ENCODE results near the gene PRKAA2.

The PRKAA2 gene

DNA sequence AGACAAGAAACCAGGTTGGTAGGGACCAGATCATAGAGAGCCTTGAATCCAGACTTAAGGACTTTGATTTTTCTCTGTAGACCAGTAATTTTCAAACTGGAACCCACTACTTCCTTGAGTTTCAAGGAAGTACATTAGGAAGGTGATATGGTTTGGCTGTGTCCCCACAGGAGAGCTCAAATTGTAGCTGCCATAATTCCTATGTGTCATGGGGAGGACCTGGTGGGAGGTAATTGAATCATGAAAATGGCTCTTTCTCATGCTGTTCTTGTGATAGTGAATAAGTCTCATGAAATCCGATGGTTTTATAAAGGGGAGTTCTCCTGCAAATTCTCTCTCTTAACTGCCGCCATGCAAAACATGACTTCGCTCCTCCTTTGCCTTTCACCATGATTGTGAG, 10.1 kb upstream of the PRKAA2 start:
- H3K9ac ChIP-seq (ENCODE audit: low read length) = no peak overlapping the region
- no peaks in the 10 kb centered on the region for H3K36me3 ChIP-seq (ENCODE audit: control insufficient read depth, insufficient read depth, low read length, severe bottlenecking)
- H3K27me3 ChIP-seq (replicated peaks; ENCODE audit: control insufficient read depth, insufficient read depth, low read length) = no peaks in the 10 kb centered on the region
- peaks cover 8% of the 10 kb centered on the region for H3K4me1 ChIP-seq (ENCODE audit: control insufficient read depth, insufficient read depth, low read length)
- DNase-seq (ENCODE audit: low read depth) = no peak
- H3K4me3 ChIP-seq (ENCODE audit: low read length) = no peak overlapping the region
- no peaks in the 10 kb centered on the region for H3K9me3 ChIP-seq (ENCODE audit: control insufficient read depth, low read length)

DNA sequence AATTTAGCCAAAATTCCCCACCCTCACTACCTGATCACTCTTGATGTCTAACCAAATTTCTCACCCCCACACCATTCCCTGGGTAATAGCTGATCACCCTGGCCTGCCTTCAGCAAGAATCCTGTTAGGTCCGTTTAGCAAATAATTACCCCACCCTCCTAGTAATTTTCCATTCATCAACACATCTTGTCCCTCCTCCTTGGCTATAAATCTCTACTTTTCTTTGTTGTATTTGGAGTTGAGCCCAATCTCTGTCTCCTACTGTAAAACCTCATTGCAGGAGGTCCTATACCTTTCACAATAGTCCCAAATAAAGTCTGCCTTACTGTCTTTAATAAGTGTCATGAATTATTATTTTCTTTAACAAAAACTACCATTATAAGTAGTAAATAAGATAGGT, 6.9 kb upstream of the PRKAA2 start:
- Histone ChIP-seq H3K9me3 (ENCODE audit: control insufficient read depth, low read length) (no peaks in the 10 kb centered on the region), H3K4me1 (ENCODE audit: control insufficient read depth, insufficient read depth, low read length) (peaks cover 8% of the 10 kb centered on the region), H3K4me3 (ENCODE audit: low read length) (no peak overlapping the region), H3K36me3 (ENCODE audit: control insufficient read depth, insufficient read depth, low read length, severe bottlenecking) (no peaks in the 10 kb centered on the region), H3K27me3 (replicated peaks; ENCODE audit: control insufficient read depth, insufficient read depth, low read length) (no peaks in the 10 kb centered on the region), H3K9ac (ENCODE audit: low read length) (no peak overlapping the region)
- DNase-seq (ENCODE audit: low read depth) = no peak

GRCh38 chr1:56639211-56639610, 5.9 kb upstream of the PRKAA2 start:
- Histone ChIP-seq H3K27me3 (replicated peaks; ENCODE audit: control insufficient read depth, insufficient read depth, low read length) (no peaks in the 10 kb centered on the region), H3K4me3 (ENCODE audit: low read length) (no peak overlapping the region), H3K9ac (ENCODE audit: low read length) (no peak overlapping the region), H3K4me1 (ENCODE audit: control insufficient read depth, insufficient read depth, low read length) (peaks cover 9% of the 10 kb centered on the region), H3K36me3 (ENCODE audit: control insufficient read depth, insufficient read depth, low read length, severe bottlenecking) (no peaks in the 10 kb centered on the region), H3K9me3 (ENCODE audit: control insufficient read depth, low read length) (no peaks in the 10 kb centered on the region)
- DNase-seq (ENCODE audit: low read depth) = peak; percentile 42

GRCh38 chr1:56643661-56644060, 1.5 kb upstream of the PRKAA2 start:
- DNase-seq (ENCODE audit: low read depth) = no peak
- Histone ChIP-seq H3K4me1 (ENCODE audit: control insufficient read depth, insufficient read depth, low read length) (peaks cover 22% of the 10 kb centered on the region), H3K4me3 (ENCODE audit: low read length) (no peak overlapping the region), H3K27me3 (replicated peaks; ENCODE audit: control insufficient read depth, insufficient read depth, low read length) (no peaks in the 10 kb centered on the region), H3K9me3 (ENCODE audit: control insufficient read depth, low read length) (no peaks in the 10 kb centered on the region), H3K9ac (ENCODE audit: low read length) (no peak overlapping the region), H3K36me3 (ENCODE audit: control insufficient read depth, insufficient read depth, low read length, severe bottlenecking) (no peaks in the 10 kb centered on the region)

DNA sequence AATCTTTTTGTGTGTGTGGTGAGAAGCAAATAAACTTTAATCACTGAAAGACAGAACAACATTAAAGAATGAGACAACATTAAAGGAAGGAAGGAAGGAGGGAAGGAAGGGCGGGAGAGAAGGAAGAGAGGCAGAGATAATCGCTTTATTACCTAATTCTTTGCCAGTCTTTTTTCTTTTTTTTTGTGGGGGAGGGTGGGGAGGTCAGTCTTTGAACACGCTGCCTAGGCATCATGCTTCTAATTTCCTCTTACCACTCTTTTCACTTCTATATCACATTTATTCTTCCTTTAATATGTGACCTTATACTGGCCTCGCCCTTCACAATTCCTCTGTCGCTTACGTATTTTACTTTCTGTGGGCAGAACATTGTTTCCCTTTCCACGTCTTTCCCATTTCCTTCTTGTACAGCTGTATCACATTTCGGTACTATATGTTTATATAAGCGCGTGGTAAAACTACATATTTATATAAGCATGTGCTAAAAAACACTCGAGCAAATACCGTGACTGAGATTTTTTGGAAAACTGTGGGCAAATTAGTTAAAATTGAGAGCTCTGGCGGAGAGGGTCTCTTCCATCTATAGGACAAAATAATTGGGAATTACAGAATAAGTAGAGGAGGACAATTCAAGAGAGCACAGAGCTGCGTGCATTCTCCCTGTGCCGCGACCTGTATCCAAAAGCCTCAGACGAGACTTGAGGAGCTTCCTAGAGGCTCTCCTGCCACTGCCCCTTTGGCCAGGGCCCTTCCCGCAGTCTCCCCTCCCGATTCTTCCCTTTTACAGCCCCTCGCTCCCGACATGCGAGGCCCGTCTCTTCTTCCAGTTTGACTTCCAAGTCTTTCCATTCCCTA, 823 bp upstream of the PRKAA2 start:
- peak; percentile 52 for DNase-seq (ENCODE audit: low read depth)
- no peaks in the 10 kb centered on the region for H3K36me3 ChIP-seq (ENCODE audit: control insufficient read depth, insufficient read depth, low read length, severe bottlenecking)
- no peaks in the 10 kb centered on the region for H3K9me3 ChIP-seq (ENCODE audit: control insufficient read depth, low read length)
- no peaks in the 10 kb centered on the region for H3K27me3 ChIP-seq (replicated peaks; ENCODE audit: control insufficient read depth, insufficient read depth, low read length)
- H3K9ac ChIP-seq (ENCODE audit: low read length) = peak overlapping the region; percentile 76
- peaks cover 17% of the 10 kb centered on the region for H3K4me1 ChIP-seq (ENCODE audit: control insufficient read depth, insufficient read depth, low read length)
- H3K4me3 ChIP-seq (ENCODE audit: low read length) = peak overlapping the region; percentile 82

DNA sequence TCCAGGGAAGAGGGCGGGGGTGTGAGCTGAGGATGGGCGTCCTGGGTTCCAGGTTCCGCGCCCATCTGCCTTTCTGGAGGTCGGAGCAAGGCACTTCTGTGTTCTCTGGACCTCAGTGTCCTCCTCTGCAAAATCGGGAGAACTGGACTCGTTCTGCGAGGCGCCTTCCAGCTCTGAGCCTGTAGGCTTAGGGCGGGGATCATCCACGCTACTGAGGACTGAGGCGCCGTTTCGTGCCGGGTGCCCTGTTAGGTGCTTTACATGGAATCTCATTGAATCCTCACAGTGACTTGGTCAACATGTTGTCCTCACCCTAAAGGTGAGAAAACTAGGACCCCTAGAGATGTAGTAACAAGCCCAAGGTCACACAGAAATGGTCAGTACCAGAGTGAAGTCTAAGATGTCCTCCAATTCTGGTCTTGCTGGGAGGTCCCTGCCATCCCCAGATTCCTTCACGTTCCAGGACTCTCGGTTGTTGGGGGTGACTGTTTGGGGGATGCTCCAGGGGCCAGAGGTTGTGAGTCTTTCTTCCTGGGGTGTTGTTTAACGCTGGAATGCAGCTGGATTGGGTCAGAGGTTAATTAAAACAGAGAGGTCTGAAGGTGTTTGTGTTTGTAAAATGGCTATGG, 677 bp downstream of the PRKAA2 start:
- H3K4me3 ChIP-seq (ENCODE audit: low read length) = peak overlapping the region; percentile 82
- H3K4me1 ChIP-seq (ENCODE audit: control insufficient read depth, insufficient read depth, low read length) = peaks cover 14% of the 10 kb centered on the region
- DNase-seq (ENCODE audit: low read depth) = no peak

DNA sequence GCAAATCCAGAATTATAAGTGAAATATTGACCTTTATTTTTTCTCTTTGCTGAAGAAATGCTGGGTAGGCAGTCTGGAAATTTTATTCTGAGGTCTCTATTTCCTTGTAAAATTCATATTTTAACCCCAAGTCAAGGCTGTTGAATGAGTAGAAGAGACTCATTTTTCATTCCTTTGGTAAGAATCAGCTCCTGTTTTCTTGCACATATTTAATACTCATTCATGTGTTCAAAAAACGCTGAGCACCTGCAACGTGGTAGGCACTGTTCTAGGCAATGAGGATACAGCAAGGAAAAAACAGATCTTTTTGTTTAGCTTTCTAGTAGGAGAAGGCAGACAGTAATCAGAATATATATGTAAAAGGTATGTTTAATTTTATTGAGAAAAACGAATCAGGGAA, 1.5 kb downstream of the PRKAA2 start:
- DNase-seq (ENCODE audit: low read depth) = no peak
- Histone ChIP-seq H3K4me1 (ENCODE audit: control insufficient read depth, insufficient read depth, low read length) (peaks cover 14% of the 10 kb centered on the region), H3K27me3 (replicated peaks; ENCODE audit: control insufficient read depth, insufficient read depth, low read length) (no peaks in the 10 kb centered on the region), H3K9me3 (ENCODE audit: control insufficient read depth, low read length) (no peaks in the 10 kb centered on the region), H3K36me3 (ENCODE audit: control insufficient read depth, insufficient read depth, low read length, severe bottlenecking) (no peaks in the 10 kb centered on the region), H3K4me3 (ENCODE audit: low read length) (no peak overlapping the region), H3K9ac (ENCODE audit: low read length) (no peak overlapping the region)

More for the DNA sequence above, 677 bp downstream of the PRKAA2 start:
- Histone ChIP-seq H3K9ac (ENCODE audit: low read length) (peak overlapping the region; percentile 59), H3K27me3 (replicated peaks; ENCODE audit: control insufficient read depth, insufficient read depth, low read length) (no peaks in the 10 kb centered on the region), H3K9me3 (ENCODE audit: control insufficient read depth, low read length) (no peaks in the 10 kb centered on the region), H3K36me3 (ENCODE audit: control insufficient read depth, insufficient read depth, low read length, severe bottlenecking) (no peaks in the 10 kb centered on the region)

DNA sequence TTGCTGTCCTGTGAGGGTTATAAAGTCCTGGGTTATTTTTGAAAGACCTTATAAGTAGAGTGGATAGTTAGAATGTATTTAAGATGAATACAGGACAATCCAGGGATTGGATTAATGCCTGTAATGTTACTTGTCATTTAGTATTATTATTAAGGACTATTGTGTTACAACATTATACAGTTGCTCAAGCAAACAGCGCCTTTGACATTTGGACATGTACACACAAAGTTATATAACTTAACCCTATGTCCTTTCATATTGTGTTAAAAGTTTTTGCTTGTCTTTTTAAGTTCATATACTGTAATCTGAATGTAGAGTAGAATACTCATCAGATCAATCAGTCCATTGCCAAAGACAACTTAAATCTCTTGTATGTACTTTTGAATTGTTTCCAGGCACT, 2.0 kb downstream of the PRKAA2 start:
- H3K9ac ChIP-seq (ENCODE audit: low read length) = no peak overlapping the region
- no peaks in the 10 kb centered on the region for H3K27me3 ChIP-seq (replicated peaks; ENCODE audit: control insufficient read depth, insufficient read depth, low read length)
- H3K4me3 ChIP-seq (ENCODE audit: low read length) = no peak overlapping the region
- peaks cover 14% of the 10 kb centered on the region for H3K4me1 ChIP-seq (ENCODE audit: control insufficient read depth, insufficient read depth, low read length)
- no peaks in the 10 kb centered on the region for H3K36me3 ChIP-seq (ENCODE audit: control insufficient read depth, insufficient read depth, low read length, severe bottlenecking)
- H3K9me3 ChIP-seq (ENCODE audit: control insufficient read depth, low read length) = no peaks in the 10 kb centered on the region
- no peak for DNase-seq (ENCODE audit: low read depth)

- no peak for DNase-seq (ENCODE audit: low read depth)
- Histone ChIP-seq H3K4me3 (ENCODE audit: low read length) (no peak overlapping the region), H3K4me1 (ENCODE audit: control insufficient read depth, insufficient read depth, low read length) (peaks cover 14% of the 10 kb centered on the region), H3K36me3 (ENCODE audit: control insufficient read depth, insufficient read depth, low read length, severe bottlenecking) (no peaks in the 10 kb centered on the region), H3K9ac (ENCODE audit: low read length) (no peak overlapping the region), H3K9me3 (ENCODE audit: control insufficient read depth, low read length) (no peaks in the 10 kb centered on the region), H3K27me3 (replicated peaks; ENCODE audit: control insufficient read depth, insufficient read depth, low read length) (no peaks in the 10 kb centered on the region)
Observed at GRCh38 chr1:56648546-56648945, 3.4 kb downstream of the PRKAA2 start.

DNA sequence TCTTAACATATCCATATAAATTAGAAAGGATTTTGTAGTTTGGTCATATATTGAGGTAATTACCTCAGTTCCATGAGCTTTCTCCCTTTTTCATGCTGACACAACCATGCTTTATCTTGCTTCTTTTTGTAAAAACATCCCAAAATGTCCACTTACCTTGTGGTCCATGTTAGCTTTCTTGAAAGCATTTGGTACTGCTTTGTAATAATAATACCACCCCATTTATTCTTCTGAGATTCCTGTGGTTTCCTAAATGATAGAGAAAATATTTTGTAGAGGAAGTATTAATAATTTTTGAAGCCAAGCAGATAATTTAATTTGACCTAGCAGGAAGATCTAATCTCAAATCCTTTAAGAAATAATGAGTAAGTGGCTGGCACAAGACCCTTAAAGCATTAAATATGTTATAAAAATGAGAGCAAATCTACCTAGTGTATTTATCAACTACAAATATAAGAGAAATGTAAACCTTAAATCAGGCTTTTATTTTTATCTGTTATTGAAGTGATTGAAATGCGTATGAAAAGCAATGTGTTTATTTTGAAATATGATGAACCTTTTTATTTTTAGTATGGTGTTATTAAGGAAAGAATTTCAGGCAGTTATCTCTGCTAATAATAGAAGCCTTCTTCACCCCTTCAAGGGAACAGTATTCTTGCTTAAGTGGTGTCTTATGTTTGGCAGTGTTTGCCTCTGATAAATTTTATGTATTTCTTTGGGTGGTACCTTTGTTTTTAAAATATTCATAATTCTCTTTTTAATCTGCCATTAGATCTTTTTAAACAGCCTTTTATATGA, 9.2 kb downstream of the PRKAA2 start:
- Histone ChIP-seq H3K4me1 (ENCODE audit: control insufficient read depth, insufficient read depth, low read length) (no peaks in the 10 kb centered on the region), H3K9me3 (ENCODE audit: control insufficient read depth, low read length) (peaks cover 16% of the 10 kb centered on the region), H3K36me3 (ENCODE audit: control insufficient read depth, insufficient read depth, low read length, severe bottlenecking) (no peaks in the 10 kb centered on the region), H3K9ac (ENCODE audit: low read length) (no peak overlapping the region), H3K4me3 (ENCODE audit: low read length) (no peak overlapping the region), H3K27me3 (replicated peaks; ENCODE audit: control insufficient read depth, insufficient read depth, low read length) (no peaks in the 10 kb centered on the region)
- no peak for DNase-seq (ENCODE audit: low read depth)

DNA sequence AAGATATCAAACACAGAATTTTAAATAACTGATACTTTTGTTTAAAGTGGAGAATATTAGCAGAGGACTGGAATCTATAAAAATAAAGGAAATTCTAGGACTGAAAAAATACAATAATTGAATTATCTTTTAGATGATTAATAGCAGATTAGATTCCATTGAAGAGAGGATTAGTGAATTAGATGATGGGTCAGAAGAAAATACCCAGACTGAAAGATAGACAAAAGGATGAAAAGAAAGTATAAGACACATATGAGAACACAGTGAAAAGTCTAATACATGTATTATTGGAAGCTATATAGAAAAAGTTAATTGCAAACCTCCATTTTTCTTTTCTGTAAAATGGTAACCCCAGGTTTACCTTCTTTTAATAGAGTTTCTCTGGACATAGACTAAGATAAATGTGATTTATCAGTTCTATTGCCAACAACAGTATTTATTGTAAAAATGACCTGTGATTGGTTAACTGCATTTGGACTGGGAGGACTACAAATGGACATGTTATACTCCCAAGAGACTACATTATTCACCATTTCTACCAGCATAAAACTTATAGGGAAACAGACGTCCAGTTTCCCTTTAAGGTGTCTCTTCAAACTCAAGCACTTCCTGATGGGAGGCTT, 11.0 kb downstream of the PRKAA2 start:
- H3K36me3 ChIP-seq (ENCODE audit: control insufficient read depth, insufficient read depth, low read length, severe bottlenecking) = no peaks in the 10 kb centered on the region
- no peaks in the 10 kb centered on the region for H3K4me1 ChIP-seq (ENCODE audit: control insufficient read depth, insufficient read depth, low read length)
- no peak overlapping the region for H3K4me3 ChIP-seq (ENCODE audit: low read length)
- DNase-seq (ENCODE audit: low read depth) = no peak
- H3K27me3 ChIP-seq (replicated peaks; ENCODE audit: control insufficient read depth, insufficient read depth, low read length) = no peaks in the 10 kb centered on the region
- H3K9ac ChIP-seq (ENCODE audit: low read length) = no peak overlapping the region
- H3K9me3 ChIP-seq (ENCODE audit: control insufficient read depth, low read length) = peaks cover 16% of the 10 kb centered on the region
